HEK293 (cell line): ENCODE measurements around the gene LSS.
"Not testable (repeated sequence)": the region's sequence is repeated elsewhere in the genome, so short reads cannot be mapped to it uniquely, and the experiment has no call there.

Experiments used
- CTCF ChIA-PET: fragments of 350-600 bp; formaldehyde crosslinking; extraction: SDS; loops from one replicate; lab custom pipeline; 2021; ENCODE audit warnings: antibody characterized with exemption; lab: Yijun Ruan, JAX
- POLR2A ChIA-PET: fragments of 300-600 bp; formaldehyde crosslinking; extraction: SDS; loops from one replicate; lab custom pipeline; 2020; ENCODE audit warnings: antibody characterized with exemption, inconsistent platforms; lab: Yijun Ruan, JAX
- H3K27ac ChIP-seq: fragments of 200-500 bp; sonication (Bioruptor generic); 2 replicates; pipeline ENCODE4 v1.5.1; 2014; ENCODE audit warnings: low read depth, low read length, control low read depth, inconsistent platforms; ENCODE audit errors: extremely low read depth
- H3K36me3 ChIP-seq, 2 experiments: fragments of 200-500 bp in 1 of 2; sonication (Bioruptor generic) in 1 of 2; 1 replicate in 1 of 2; 2 replicates in 1 of 2; pipeline ENCODE4 v1.5.1; 2014 to 2017; ENCODE audit warnings: inconsistent platforms in 2 of 2, low read length in 2 of 2; ENCODE audit not compliant: control insufficient read depth in 2 of 2, insufficient read depth in 1 of 2
- H3K4me1 ChIP-seq: fragments of 200-500 bp; sonication (Bioruptor generic); 2 replicates; pipeline ENCODE4 v1.5.1; 2014; ENCODE audit warnings: mild to moderate bottlenecking, low read length, inconsistent platforms; ENCODE audit not compliant: control insufficient read depth, insufficient read depth
- H3K4me3 ChIP-seq: 2 replicates; pipeline ENCODE4 v1.5.1; 2011; ENCODE audit warnings: low read depth, mild to moderate bottlenecking, control low read depth, low read length, moderate library complexity
- H3K9me3 ChIP-seq: fragments of 200-500 bp; sonication (Bioruptor generic); 2 replicates; pipeline ENCODE4 v1.5.1; 2014; ENCODE audit warnings: low read depth, low read length, inconsistent platforms; ENCODE audit not compliant: control insufficient read depth, insufficient read depth
- KLF10 ChIP-seq: fragments of 450-650 bp; IDR thresholded peaks from 2 replicates; pipeline ENCODE4 v1.5.1; 2018; ENCODE audit warnings: missing biosample characterization, mild to moderate bottlenecking, missing genetic modification characterization
- KLF16 ChIP-seq: fragments of 450-650 bp; formaldehyde crosslinking; IDR thresholded peaks from 2 replicates; pipeline ENCODE4 v1.5.1; 2017; ENCODE audit warnings: missing biosample characterization, missing genetic modification characterization
- SETDB1 ChIP-seq: IDR thresholded peaks from one replicate; pipeline ENCODE4 v1.6.1; 2017; ENCODE audit warnings: mild to moderate bottlenecking, low read length, moderate library complexity, mixed read lengths; ENCODE audit not compliant: insufficient read length
- YY1 ChIP-seq: fragments of 450-650 bp; formaldehyde crosslinking; IDR thresholded peaks from 2 replicates; pipeline ENCODE4 v1.5.1; 2018; ENCODE audit warnings: missing biosample characterization, missing genetic modification characterization
- ZBTB17 ChIP-seq: fragments of 450-650 bp; formaldehyde crosslinking; IDR thresholded peaks from 2 replicates; pipeline ENCODE4 v1.5.1; 2016; ENCODE audit warnings: missing biosample characterization, missing genetic modification characterization
- ZNF37A ChIP-seq: fragments of 450-650 bp; IDR thresholded peaks from 2 replicates; pipeline ENCODE4 v1.5.1; 2018; ENCODE audit warnings: missing biosample characterization, missing genetic modification characterization
- ZNF394 ChIP-seq: fragments of 450-650 bp; formaldehyde crosslinking; IDR thresholded peaks from 2 replicates; pipeline ENCODE4 v1.5.1; 2016; ENCODE audit warnings: missing biosample characterization, missing genetic modification characterization, mild to moderate bottlenecking, moderate library complexity, borderline replicate concordance
- ZNF664 ChIP-seq: fragments of 450-650 bp; formaldehyde crosslinking; IDR thresholded peaks from 2 replicates; pipeline ENCODE4 v1.5.1; 2016; ENCODE audit warnings: missing biosample characterization, missing genetic modification characterization
- ZNF776 ChIP-seq: fragments of 450-650 bp; formaldehyde crosslinking; IDR thresholded peaks from 2 replicates; pipeline ENCODE4 v1.5.0; 2017; ENCODE audit warnings: missing biosample characterization, missing genetic modification characterization, borderline replicate concordance
- ZNF843 ChIP-seq: fragments of 450-650 bp; formaldehyde crosslinking; IDR thresholded peaks from 2 replicates; pipeline ENCODE4 v1.5.1; 2016; ENCODE audit warnings: missing biosample characterization, missing genetic modification characterization
- TF ChIP-seq, protein P1 (sequence below): fragments of 450-650 bp; formaldehyde crosslinking; IDR thresholded peaks from 2 replicates; pipeline ENCODE4 v1.5.1; 2016; ENCODE audit warnings: missing biosample characterization, missing genetic modification characterization
- TF ChIP-seq, protein P2 (sequence below): fragments of 450-650 bp; IDR thresholded peaks from 2 replicates; pipeline ENCODE4 v1.5.1; 2018; ENCODE audit warnings: missing biosample characterization, missing genetic modification characterization
- TF ChIP-seq, protein P3 (sequence below): fragments of 450-650 bp; formaldehyde crosslinking; IDR thresholded peaks from 2 replicates; pipeline ENCODE4 v1.5.1; 2016; ENCODE audit warnings: missing biosample characterization, missing genetic modification characterization

LSS gene

DNA sequence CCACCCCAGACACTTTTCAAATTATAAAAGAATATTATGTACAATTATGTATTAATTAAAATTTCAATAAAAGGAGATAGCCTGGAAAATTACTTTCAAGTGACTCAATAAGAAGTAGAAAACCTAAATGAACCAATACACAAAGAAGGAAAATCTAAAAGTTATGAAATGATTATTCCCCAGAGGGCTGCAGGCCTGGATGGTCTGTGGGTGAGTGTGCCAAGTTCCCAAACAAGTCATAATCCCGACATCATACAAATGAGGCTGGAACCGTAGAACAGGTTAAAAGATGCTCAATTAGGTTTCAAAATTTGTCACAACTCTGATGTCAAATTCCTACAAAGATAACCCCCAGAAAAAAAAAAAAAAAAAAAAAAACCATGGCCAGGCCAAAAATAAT lies 57.0 kb downstream of the LSS start:
- ChIA-PET POLR2A (no interaction called here), CTCF (no interaction called here)
- no peak for TF ChIP-seq ZNF776 (tag by site-specific recombination)
- Histone ChIP-seq H3K27ac (no peak overlapping the region), H3K9me3 (no peaks in the 10 kb centered on the region), H3K36me3 (no peaks in the 10 kb centered on the region), H3K4me1 (no peaks in the 10 kb centered on the region), H3K4me3 (no peak overlapping the region)

DNA sequence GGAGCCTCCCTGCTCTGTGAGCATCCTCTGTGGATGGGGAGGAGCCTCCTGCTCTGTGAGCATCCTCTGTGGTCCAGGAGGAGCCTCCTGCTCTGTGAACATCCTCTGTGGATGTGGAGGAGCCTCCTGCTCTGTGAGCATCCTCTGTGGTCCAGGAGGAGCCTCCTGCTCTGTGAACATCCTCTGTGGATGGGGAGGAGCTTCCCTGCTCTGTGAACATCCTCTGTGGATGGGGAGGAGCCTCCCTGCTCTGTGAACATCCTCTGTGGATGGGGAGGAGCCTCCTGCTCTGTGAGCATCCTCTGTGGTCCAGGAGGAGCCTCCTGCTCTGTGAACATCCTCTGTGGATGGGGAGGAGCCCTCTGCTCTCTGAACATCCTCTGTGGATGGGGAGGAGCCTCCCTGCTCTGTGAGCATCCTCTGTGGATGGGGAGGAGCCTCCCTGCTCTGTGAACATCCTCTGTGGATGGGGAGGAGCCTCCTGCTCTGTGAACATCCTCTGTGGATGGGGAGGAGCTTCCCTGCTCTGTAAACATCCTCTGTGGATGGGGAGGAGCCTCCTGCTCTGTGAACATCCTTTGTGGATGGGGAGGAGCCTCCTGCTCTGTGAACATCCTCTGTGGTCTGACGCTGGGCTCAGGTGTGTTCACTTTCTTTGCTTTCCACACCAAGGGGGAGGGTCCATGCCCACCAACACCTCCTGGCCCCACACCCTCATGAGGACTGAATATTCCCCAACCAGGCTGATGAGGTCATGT lies 58.0 kb downstream of the LSS start:
- POLR2A ChIA-PET, H3K4me3 ChIP-seq, H3K36me3 ChIP-seq, H3K27ac ChIP-seq, H3K9me3 ChIP-seq, CTCF ChIA-PET, H3K4me1 ChIP-seq: not testable (repeated sequence)

DNA sequence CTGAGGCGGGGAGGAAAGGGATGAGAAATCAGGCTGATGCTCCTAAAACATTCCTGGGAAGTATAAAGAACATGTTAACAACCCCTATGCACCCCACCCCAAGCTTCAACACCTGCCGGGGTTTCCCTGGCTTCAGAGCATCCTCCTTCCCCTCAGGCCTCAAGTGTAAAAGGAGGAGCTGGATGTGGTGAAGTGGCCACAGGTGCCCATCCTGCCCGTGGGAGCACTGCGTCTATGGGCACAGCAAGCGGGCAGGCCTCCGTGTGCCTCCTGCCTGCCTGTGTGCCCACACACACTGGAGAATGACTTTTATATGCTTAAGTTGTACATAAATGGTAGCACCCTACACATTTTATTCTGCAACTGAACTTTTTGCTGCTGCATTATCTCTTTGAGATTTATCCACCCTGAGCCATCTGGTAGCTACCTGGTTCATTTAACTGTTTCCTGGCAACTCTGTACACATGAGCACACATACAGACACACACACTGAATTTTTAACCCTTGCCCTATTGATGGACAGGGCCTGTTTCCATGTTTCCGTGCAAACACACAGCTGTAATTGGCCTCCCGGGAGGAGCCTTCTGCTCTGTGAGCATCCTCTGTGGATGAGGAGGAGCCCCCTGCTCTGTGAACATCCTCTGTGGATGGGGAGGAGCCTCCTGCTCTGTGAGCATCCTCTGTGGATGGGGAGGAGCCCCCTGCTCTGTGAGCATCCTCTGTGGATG lies 59.8 kb downstream of the LSS start:
- Histone ChIP-seq H3K4me1 (no peaks in the 10 kb centered on the region), H3K4me3 (no peak overlapping the region), H3K9me3 (no peaks in the 10 kb centered on the region), H3K36me3 (no peaks in the 10 kb centered on the region), H3K27ac (no peak overlapping the region)
- ChIA-PET POLR2A (interaction anchor here (1.4 kb wide), 1 partner anchor 44 kb away, joined by 4 read pairs; no protein-coding TSS in a partner anchor), CTCF (interaction anchor here (0.5 kb wide), 1 partner anchor 127 kb away, joined by 3 read pairs; no protein-coding TSS in a partner anchor)
- TF ChIP-seq ZNF37A = no peak
- TF ChIP-seq ZNF843 (tag by site-specific recombination) = no peak

DNA sequence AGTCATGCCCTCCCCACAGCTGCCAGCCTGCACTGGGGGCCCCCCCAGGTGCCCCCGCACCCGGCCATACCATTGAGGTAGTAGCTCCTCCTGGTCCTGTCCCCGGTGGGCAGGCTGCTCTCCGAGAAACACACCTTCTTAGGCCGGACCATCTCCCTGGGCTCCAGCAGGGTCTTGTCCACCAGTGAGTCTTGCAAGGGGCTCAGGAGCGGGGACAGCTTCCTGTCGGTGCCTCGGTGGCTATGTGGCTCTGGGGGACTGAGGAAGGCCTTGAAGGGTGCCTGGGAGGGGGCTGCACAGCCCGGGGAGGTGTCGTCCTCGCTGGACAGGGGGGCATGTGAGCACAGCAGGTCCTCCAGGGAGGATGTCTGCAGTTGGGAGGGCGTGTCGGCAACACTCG lies 60.3 kb downstream of the LSS start:
- Histone ChIP-seq H3K4me1 (no peaks in the 10 kb centered on the region), H3K9me3 (no peaks in the 10 kb centered on the region), H3K27ac (no peak overlapping the region), H3K4me3 (no peak overlapping the region), H3K36me3 (no peaks in the 10 kb centered on the region)
- CTCF ChIA-PET = no interaction called here
- TF ChIP-seq YY1 (tag by site-specific recombination) (no peak), KLF16 (tag by site-specific recombination) (no peak), ZNF394 (tag by site-specific recombination) (no peak)
- TF ChIP-seq, protein P1, sequence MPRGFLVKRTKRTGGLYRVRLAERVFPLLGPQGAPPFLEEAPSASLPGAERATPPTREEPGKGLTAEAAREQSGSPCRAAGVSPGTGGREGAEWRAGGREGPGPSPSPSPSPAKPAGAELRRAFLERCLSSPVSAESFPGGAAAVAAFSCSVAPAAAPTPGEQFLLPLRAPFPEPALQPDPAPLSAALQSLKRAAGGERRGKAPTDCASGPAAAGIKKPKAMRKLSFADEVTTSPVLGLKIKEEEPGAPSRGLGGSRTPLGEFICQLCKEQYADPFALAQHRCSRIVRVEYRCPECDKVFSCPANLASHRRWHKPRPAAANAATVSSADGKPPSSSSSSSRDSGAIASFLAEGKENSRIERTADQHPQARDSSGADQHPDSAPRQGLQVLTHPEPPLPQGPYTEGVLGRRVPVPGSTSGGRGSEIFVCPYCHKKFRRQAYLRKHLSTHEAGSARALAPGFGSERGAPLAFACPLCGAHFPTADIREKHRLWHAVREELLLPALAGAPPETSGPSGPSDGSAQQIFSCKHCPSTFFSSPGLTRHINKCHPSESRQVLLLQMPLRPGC (tag by site-specific recombination) = no peak
- TF ChIP-seq, protein P2, sequence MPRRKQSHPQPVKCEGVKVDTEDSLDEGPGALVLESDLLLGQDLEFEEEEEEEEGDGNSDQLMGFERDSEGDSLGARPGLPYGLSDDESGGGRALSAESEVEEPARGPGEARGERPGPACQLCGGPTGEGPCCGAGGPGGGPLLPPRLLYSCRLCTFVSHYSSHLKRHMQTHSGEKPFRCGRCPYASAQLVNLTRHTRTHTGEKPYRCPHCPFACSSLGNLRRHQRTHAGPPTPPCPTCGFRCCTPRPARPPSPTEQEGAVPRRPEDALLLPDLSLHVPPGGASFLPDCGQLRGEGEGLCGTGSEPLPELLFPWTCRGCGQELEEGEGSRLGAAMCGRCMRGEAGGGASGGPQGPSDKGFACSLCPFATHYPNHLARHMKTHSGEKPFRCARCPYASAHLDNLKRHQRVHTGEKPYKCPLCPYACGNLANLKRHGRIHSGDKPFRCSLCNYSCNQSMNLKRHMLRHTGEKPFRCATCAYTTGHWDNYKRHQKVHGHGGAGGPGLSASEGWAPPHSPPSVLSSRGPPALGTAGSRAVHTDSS (tag by site-specific recombination) = no peak
- POLR2A ChIA-PET = interaction anchor here (1.4 kb wide), 1 partner anchor 44 kb away, joined by 4 read pairs; no protein-coding TSS in a partner anchor

DNA sequence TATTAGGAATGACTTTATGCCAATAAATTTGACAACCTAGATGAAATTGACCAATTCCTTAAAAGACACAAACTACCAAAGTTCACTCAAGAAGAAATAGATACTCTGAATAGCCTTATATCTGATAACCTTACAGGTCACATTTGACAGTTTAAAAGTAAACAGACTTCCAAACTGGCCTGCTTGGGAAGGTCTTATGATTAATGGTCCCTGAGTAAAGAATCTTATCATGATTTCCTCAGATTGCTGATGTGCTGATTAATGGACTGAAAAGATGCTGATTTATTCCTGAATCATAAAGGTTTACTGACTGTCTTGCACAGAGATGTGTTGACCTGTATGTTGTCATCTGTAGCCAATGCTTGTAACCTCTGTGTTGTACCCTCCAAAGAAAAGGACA lies 63.5 kb downstream of the LSS start:
- H3K9me3 ChIP-seq = no peaks in the 10 kb centered on the region
- no peaks in the 10 kb centered on the region for H3K36me3 ChIP-seq
- POLR2A ChIA-PET = no interaction called here
- TF ChIP-seq SETDB1 (no peak), ZBTB17 (no peak), ZNF664 (tag by site-specific recombination) (no peak), KLF10 (tag by site-specific recombination) (no peak)
- TF ChIP-seq, protein P3, sequence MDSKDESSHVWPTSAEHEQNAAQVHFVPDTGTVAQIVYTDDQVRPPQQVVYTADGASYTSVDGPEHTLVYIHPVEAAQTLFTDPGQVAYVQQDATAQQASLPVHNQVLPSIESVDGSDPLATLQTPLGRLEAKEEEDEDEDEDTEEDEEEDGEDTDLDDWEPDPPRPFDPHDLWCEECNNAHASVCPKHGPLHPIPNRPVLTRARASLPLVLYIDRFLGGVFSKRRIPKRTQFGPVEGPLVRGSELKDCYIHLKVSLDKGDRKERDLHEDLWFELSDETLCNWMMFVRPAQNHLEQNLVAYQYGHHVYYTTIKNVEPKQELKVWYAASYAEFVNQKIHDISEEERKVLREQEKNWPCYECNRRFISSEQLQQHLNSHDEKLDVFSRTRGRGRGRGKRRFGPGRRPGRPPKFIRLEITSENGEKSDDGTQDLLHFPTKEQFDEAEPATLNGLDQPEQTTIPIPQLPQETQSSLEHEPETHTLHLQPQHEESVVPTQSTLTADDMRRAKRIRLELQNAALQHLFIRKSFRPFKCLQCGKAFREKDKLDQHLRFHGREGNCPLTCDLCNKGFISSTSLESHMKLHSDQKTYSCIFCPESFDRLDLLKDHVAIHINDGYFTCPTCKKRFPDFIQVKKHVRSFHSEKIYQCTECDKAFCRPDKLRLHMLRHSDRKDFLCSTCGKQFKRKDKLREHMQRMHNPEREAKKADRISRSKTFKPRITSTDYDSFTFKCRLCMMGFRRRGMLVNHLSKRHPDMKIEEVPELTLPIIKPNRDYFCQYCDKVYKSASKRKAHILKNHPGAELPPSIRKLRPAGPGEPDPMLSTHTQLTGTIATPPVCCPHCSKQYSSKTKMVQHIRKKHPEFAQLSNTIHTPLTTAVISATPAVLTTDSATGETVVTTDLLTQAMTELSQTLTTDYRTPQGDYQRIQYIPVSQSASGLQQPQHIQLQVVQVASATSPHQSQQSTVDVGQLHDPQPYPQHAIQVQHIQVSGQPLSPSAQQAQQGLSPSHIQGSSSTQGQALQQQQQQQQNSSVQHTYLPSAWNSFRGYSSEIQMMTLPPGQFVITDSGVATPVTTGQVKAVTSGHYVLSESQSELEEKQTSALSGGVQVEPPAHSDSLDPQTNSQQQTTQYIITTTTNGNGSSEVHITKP (tag by site-specific recombination) = no peak

More for the DNA sequence above, 63.5 kb downstream of the LSS start:
- CTCF ChIA-PET = no interaction called here
- Histone ChIP-seq H3K4me1 (no peaks in the 10 kb centered on the region), H3K27ac (no peak overlapping the region), H3K4me3 (no peak overlapping the region)
